Gastroesophageal sphincter (tissue), 4 donors: ENCODE measurements around the gene KNDC1. TPM values are rescaled to one million over a fixed set of nuclear protein-coding genes. Genes with fewer than 3 reads are reported as not detected.

ENCODE experiments used
- ATAC-seq: fragments of 150-250 bp; one replicate; pipeline ENCODE4 v1.9.1; 2016; ENCODE audit warnings: mild to moderate bottlenecking, moderate library complexity
- H3K27ac ChIP-seq, 4 donors: fragments of 200-600 bp; sonication (generic) in 3 of 4; 1 replicate in 3 of 4; 2 replicates in 1 of 4; pipeline ENCODE4 v1.5.1; 2016 to 2019
- H3K27me3 ChIP-seq: fragments of 200-600 bp; sonication (generic); one replicate; pipeline ENCODE4 v1.5.1; 2019
- H3K36me3 ChIP-seq, 2 donors: fragments of 200-600 bp; sonication (generic); one replicate each; pipeline ENCODE4 v1.5.1; 2019; ENCODE audit warnings: control low read depth in 1 of 2
- H3K4me1 ChIP-seq, 3 donors: fragments of 200-600 bp; sonication (generic); 1 replicate in 2 of 3; 2 replicates in 1 of 3; pipeline ENCODE4 v1.5.1; 2016 to 2019; ENCODE audit warnings: control low read depth in 2 of 3
- H3K4me3 ChIP-seq, 2 donors: fragments of 200-600 bp; sonication (generic); one replicate each; pipeline ENCODE4 v1.5.1; 2019; ENCODE audit warnings: mild to moderate bottlenecking in 1 of 2, moderate library complexity in 1 of 2
- H3K9me3 ChIP-seq, 3 donors: fragments of 200-600 bp; sonication (generic); one replicate each; pipeline ENCODE4 v1.5.1; 2017 to 2019; ENCODE audit warnings: control low read depth in 2 of 3
- CTCF ChIP-seq, 4 experiments: fragments of 200-600 bp in 2 of 4; fragments of 450-650 bp in 2 of 4; sonication (generic) in 1 of 4; IDR thresholded peaks; one replicate each; pipeline ENCODE4 v1.5.1; 2017 to 2019; ENCODE audit warnings: antibody characterized with exemption in 4 of 4, mild to moderate bottlenecking in 2 of 4, moderate library complexity in 2 of 4
- EP300 ChIP-seq: sonication (generic); formaldehyde crosslinking; IDR thresholded peaks from one replicate; pipeline ENCODE4 v1.6.1; 2017; ENCODE audit warnings: antibody characterized with exemption, mild to moderate bottlenecking
- POLR2A ChIP-seq, 2 donors: fragments of 450-650 bp; IDR thresholded peaks; one replicate each; pipeline ENCODE4 v1.6.1; 2017; ENCODE audit warnings: antibody characterized with exemption in 2 of 2, mild to moderate bottlenecking in 2 of 2, moderate library complexity in 1 of 2
- POLR2AphosphoS5 ChIP-seq: sonication (generic); formaldehyde crosslinking; IDR thresholded peaks from one replicate; pipeline ENCODE4 v1.6.1; 2017; ENCODE audit warnings: antibody characterized with exemption
- WGBS, 2 donors: methylation state at CpG; one replicate each; pipeline ENCODE4 v1.1.5; 2018; ENCODE audit warnings: low coverage in 1 of 2; 5-methylcytosine and 5-hydroxymethylcytosine counted together
- total RNA-seq, 4 donors: library from RNA; depleted of rRNA; stranded (reverse); fragments of >200 nt; gene quantifications; one replicate each; pipeline ENCODE4 v1.1.0, GENCODE V29; 2016

The KNDC1 gene
- total RNA-seq, 4 donors from 2014 or later = 0.62 to 3.4 (median 0.98) TPM

GRCh38 chr10:133246236-133246626 is 86.2 kb downstream of the KNDC1 start:
- Histone ChIP-seq H3K36me3 (no peaks in the 10 kb centered on the region), H3K9me3 (no peaks in the 10 kb centered on the region), H3K4me1 (no peaks in the 10 kb centered on the region), H3K27ac (no peak overlapping the region), H3K27me3 (peaks cover 98% of the 10 kb centered on the region), H3K4me3 (no peak overlapping the region)
- TF ChIP-seq EP300 (no peak), POLR2A (IDR thresholded peaks at IDR 0.05) (no peak), CTCF (IDR thresholded peaks at IDR 0.05) (no peak), POLR2AphosphoS5 (no peak)
- no peak for ATAC-seq
- 45 to 47% methylated on average over 4 to 8 of the region's 12 CpGs for WGBS, 2 donors

GRCh38 chr10:133247681-133248333 is 87.8 kb downstream of the KNDC1 start:
- no peak for ATAC-seq
- H3K9me3 ChIP-seq = no peaks in the 10 kb centered on the region
- no peak overlapping the region for H3K27ac ChIP-seq
- H3K27me3 ChIP-seq = peaks cover 98% of the 10 kb centered on the region
- WGBS, 2 donors = no CpG with 5 or more reads among the region's 36 CpGs
- no peak overlapping the region for H3K4me3 ChIP-seq
- no peaks in the 10 kb centered on the region for H3K4me1 ChIP-seq
- no peaks in the 10 kb centered on the region for H3K36me3 ChIP-seq
- TF ChIP-seq POLR2AphosphoS5 (no peak), CTCF (IDR thresholded peaks at IDR 0.05) (no peak), EP300 (no peak), POLR2A (IDR thresholded peaks at IDR 0.05) (no peak)

- Histone ChIP-seq H3K9me3 (no peaks in the 10 kb centered on the region), H3K4me1 (no peaks in the 10 kb centered on the region), H3K27me3 (peaks cover 95% of the 10 kb centered on the region), H3K27ac (no peak overlapping the region), H3K36me3 (no peaks in the 10 kb centered on the region), H3K4me3 (no peak overlapping the region)
- TF ChIP-seq CTCF (IDR thresholded peaks at IDR 0.05) = no peak
- no peak for TF ChIP-seq POLR2A (IDR thresholded peaks at IDR 0.05)
- TF ChIP-seq EP300 = no peak
- TF ChIP-seq POLR2AphosphoS5 = no peak
- WGBS, 2 donors = no CpG with 5 or more reads among the region's 12 CpGs
- ATAC-seq = no peak
These were observed 88.3 kb downstream of the KNDC1 start for GRCh38 chr10:133248334-133248715.

- Histone ChIP-seq H3K4me3 (no peak overlapping the region), H3K4me1 (no peaks in the 10 kb centered on the region), H3K27me3 (peaks cover 90% of the 10 kb centered on the region), H3K27ac (no peak overlapping the region), H3K36me3 (no peaks in the 10 kb centered on the region), H3K9me3 (no peaks in the 10 kb centered on the region)
- ATAC-seq = no peak
- no peak for TF ChIP-seq EP300
- TF ChIP-seq POLR2A (IDR thresholded peaks at IDR 0.05) = no peak
- 56 to 65% methylated on average over 3 to 4 of the region's 21 CpGs for WGBS, 2 donors
These were observed 89.2 kb downstream of the KNDC1 start for GRCh38 chr10:133249094-133249780.

- Histone ChIP-seq H3K4me3 (no peak overlapping the region), H3K27me3 (peaks cover 87% of the 10 kb centered on the region), H3K4me1 (no peaks in the 10 kb centered on the region), H3K36me3 (no peaks in the 10 kb centered on the region), H3K9me3 (no peaks in the 10 kb centered on the region), H3K27ac (no peak overlapping the region)
- ATAC-seq = no peak
- 67 to 94% methylated on average over 3 to 4 of the region's 11 CpGs for WGBS, 2 donors
- TF ChIP-seq POLR2A (IDR thresholded peaks at IDR 0.05) = no peak
- TF ChIP-seq EP300 = no peak
- no peak for TF ChIP-seq POLR2AphosphoS5
- no peak for TF ChIP-seq CTCF (IDR thresholded peaks at IDR 0.05)
These were observed 90.1 kb downstream of the KNDC1 start for GRCh38 chr10:133249975-133250754.
